Measurements from ENCODE around the gene SRRM2.

Gene SRRM2

GRCh38 chr16:2752035-2752849, at the start of gene SRRM2:
SRRM2 (plus strand) TSS chr16:2752638; CDS start chr16:2756365, 3,727 bp downstream.
- H3K36me3 Mint-ChIP-seq: peaks cover 50% of the 10 kb centered on the region
- H3K4me1 Mint-ChIP-seq: peaks cover 61% of the 10 kb centered on the region
- DNase-seq: peak; percentile 97

GRCh38 chr16:2702871-2703745, 49.3 kb upstream of the SRRM2 start:
- Mint-ChIP-seq H3K4me1 (no peaks in the 10 kb centered on the region), H3K27me3 (no peaks in the 10 kb centered on the region), H3K4me3 (no peak overlapping the region), H3K9me3 (no peaks in the 10 kb centered on the region), H3K27ac (no peak overlapping the region), H3K36me3 (peaks cover 7% of the 10 kb centered on the region)
- DNase-seq: no peak
- CTCF ChIA-PET: no interaction called here

More at GRCh38 chr16:2752035-2752849, at the start of gene SRRM2:
- CTCF ChIA-PET: interaction anchor here (0.6 kb wide), 1 partner anchor 28 kb away, joined by 3 read pairs; no protein-coding TSS in a partner anchor
- H3K27ac Mint-ChIP-seq: peak within 1 kb of the TSS; percentile 99
- peaks cover 5% of the 10 kb centered on the region for H3K27me3 Mint-ChIP-seq
- H3K9me3 Mint-ChIP-seq: no peaks in the 10 kb centered on the region
- H3K4me3 Mint-ChIP-seq: peak within 1 kb of the TSS; percentile 92

GRCh38 chr16:2704166-2704982, 48.1 kb upstream of the SRRM2 start:
- CTCF ChIA-PET: no interaction called here
- Mint-ChIP-seq H3K36me3 (peaks cover 9% of the 10 kb centered on the region), H3K9me3 (no peaks in the 10 kb centered on the region), H3K4me3 (no peak overlapping the region), H3K27me3 (no peaks in the 10 kb centered on the region), H3K27ac (no peak overlapping the region), H3K4me1 (no peaks in the 10 kb centered on the region)
- no peak for DNase-seq

GRCh38 chr16:2704983-2705275, 47.5 kb upstream of the SRRM2 start:
- no peaks in the 10 kb centered on the region for H3K4me1 Mint-ChIP-seq
- H3K27ac Mint-ChIP-seq: peak overlapping the region; percentile 7
- CTCF ChIA-PET: no interaction called here
- H3K4me3 Mint-ChIP-seq: no peak overlapping the region
- peaks cover 9% of the 10 kb centered on the region for H3K36me3 Mint-ChIP-seq
- no peaks in the 10 kb centered on the region for H3K27me3 Mint-ChIP-seq
- DNase-seq: no peak
- no peaks in the 10 kb centered on the region for H3K9me3 Mint-ChIP-seq

- Mint-ChIP-seq H3K36me3 (peaks cover 9% of the 10 kb centered on the region), H3K4me1 (no peaks in the 10 kb centered on the region), H3K27me3 (no peaks in the 10 kb centered on the region), H3K4me3 (no peak overlapping the region), H3K9me3 (no peaks in the 10 kb centered on the region), H3K27ac (no peak overlapping the region)
- no peak for DNase-seq
- CTCF ChIA-PET: no interaction called here
Observed at GRCh38 chr16:2705351-2705750, 47.1 kb upstream of the SRRM2 start.

- CTCF ChIA-PET: no interaction called here
- no peaks in the 10 kb centered on the region for H3K4me1 Mint-ChIP-seq
- no peaks in the 10 kb centered on the region for H3K9me3 Mint-ChIP-seq
- no peak overlapping the region for H3K27ac Mint-ChIP-seq
- no peaks in the 10 kb centered on the region for H3K27me3 Mint-ChIP-seq
- peaks cover 9% of the 10 kb centered on the region for H3K36me3 Mint-ChIP-seq
- DNase-seq: no peak
- H3K4me3 Mint-ChIP-seq: no peak overlapping the region
Observed at GRCh38 chr16:2706085-2706484, 46.4 kb upstream of the SRRM2 start.

GRCh38 chr16:2706611-2707311, 45.7 kb upstream of the SRRM2 start:
- DNase-seq: no peak
- H3K27me3 Mint-ChIP-seq: no peaks in the 10 kb centered on the region
- H3K9me3 Mint-ChIP-seq: no peaks in the 10 kb centered on the region
- H3K27ac Mint-ChIP-seq: no peak overlapping the region
- H3K4me1 Mint-ChIP-seq: no peaks in the 10 kb centered on the region
- CTCF ChIA-PET: no interaction called here
- no peak overlapping the region for H3K4me3 Mint-ChIP-seq
- H3K36me3 Mint-ChIP-seq: peaks cover 9% of the 10 kb centered on the region

- Mint-ChIP-seq H3K4me3 (no peak overlapping the region), H3K27ac (no peak overlapping the region), H3K27me3 (no peaks in the 10 kb centered on the region), H3K9me3 (no peaks in the 10 kb centered on the region), H3K36me3 (peaks cover 7% of the 10 kb centered on the region), H3K4me1 (no peaks in the 10 kb centered on the region)
- CTCF ChIA-PET: no interaction called here
- no peak for DNase-seq
Observed at GRCh38 chr16:2707368-2708289, 44.8 kb upstream of the SRRM2 start.

GRCh38 chr16:2708290-2708639, 44.2 kb upstream of the SRRM2 start:
- H3K27ac Mint-ChIP-seq: no peak overlapping the region
- CTCF ChIA-PET: no interaction called here
- no peak overlapping the region for H3K4me3 Mint-ChIP-seq
- no peaks in the 10 kb centered on the region for H3K9me3 Mint-ChIP-seq
- H3K4me1 Mint-ChIP-seq: no peaks in the 10 kb centered on the region
- H3K27me3 Mint-ChIP-seq: peaks cover under 1% of the 10 kb centered on the region
- DNase-seq: no peak
- peaks cover 7% of the 10 kb centered on the region for H3K36me3 Mint-ChIP-seq

- Mint-ChIP-seq H3K27ac (no peak overlapping the region), H3K36me3 (peaks cover 7% of the 10 kb centered on the region), H3K9me3 (no peaks in the 10 kb centered on the region), H3K27me3 (peaks cover 9% of the 10 kb centered on the region), H3K4me3 (no peak overlapping the region), H3K4me1 (no peaks in the 10 kb centered on the region)
- CTCF ChIA-PET: no interaction called here
- DNase-seq: no peak
Observed at GRCh38 chr16:2708955-2709587, 43.4 kb upstream of the SRRM2 start.

- H3K27ac Mint-ChIP-seq: no peak overlapping the region
- no peaks in the 10 kb centered on the region for H3K9me3 Mint-ChIP-seq
- no peak for DNase-seq
- H3K36me3 Mint-ChIP-seq: peaks cover 7% of the 10 kb centered on the region
- H3K27me3 Mint-ChIP-seq: peaks cover 13% of the 10 kb centered on the region
- no peak overlapping the region for H3K4me3 Mint-ChIP-seq
- H3K4me1 Mint-ChIP-seq: no peaks in the 10 kb centered on the region
- CTCF ChIA-PET: no interaction called here
Observed at GRCh38 chr16:2709588-2709984, 42.9 kb upstream of the SRRM2 start.

GRCh38 chr16:2710021-2710710, 42.3 kb upstream of the SRRM2 start:
- DNase-seq: no peak
- Mint-ChIP-seq H3K27ac (no peak overlapping the region), H3K36me3 (peaks cover 7% of the 10 kb centered on the region), H3K27me3 (peaks cover 19% of the 10 kb centered on the region), H3K4me1 (no peaks in the 10 kb centered on the region), H3K4me3 (no peak overlapping the region), H3K9me3 (no peaks in the 10 kb centered on the region)
- CTCF ChIA-PET: no interaction called here

Measured in activated naive CD4-positive, alpha-beta T cell treated with anti-CD3 and anti-CD28 coated beads, Interleukin-2, amount 10 ng/mL, durations not matched to agents 7 days and 5 days (primary cell).